Kidney capillary endothelial cell (primary cell): ENCODE data around the gene TAF12.
A peak's percentile ranks its signal among the peaks of the same experiment; 100 is the strongest.
"Not testable (repeated sequence)": the region's sequence is repeated elsewhere in the genome, so short reads cannot be mapped to it uniquely, and the experiment has no call there.

Experiments
- DNase-seq: peaks from one replicate; pipeline ENCODE4 v3.0.0-alpha.2; 2018; ENCODE audit warnings: low spot score

The TAF12 gene

GRCh38 chr1:28581531-28582247 lies 61.2 kb downstream of the TAF12 start:
- peak; percentile 94 for DNase-seq

GRCh38 chr1:28580722-28581530 lies 61.9 kb downstream of the TAF12 start:
- no peak for DNase-seq

DNA sequence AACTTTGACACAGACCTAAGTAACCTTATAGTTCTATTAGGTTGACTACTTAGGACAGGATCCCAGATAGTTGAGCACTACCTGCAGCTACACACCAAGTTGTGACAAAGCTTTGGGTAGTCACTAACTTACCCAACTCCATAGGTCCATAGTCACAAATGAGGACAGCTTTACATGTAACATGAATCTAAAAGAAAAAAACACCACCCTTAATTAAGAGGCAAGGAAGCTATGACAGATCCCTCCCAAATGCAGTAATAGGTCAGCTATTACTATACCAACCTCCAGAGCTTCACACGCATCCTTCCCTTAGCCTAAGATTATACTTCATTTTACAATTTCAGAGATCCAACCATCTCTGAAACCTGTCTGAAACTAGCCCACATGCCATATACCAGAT lies 63.5 kb downstream of the TAF12 start:
- DNase-seq: no peak

DNA sequence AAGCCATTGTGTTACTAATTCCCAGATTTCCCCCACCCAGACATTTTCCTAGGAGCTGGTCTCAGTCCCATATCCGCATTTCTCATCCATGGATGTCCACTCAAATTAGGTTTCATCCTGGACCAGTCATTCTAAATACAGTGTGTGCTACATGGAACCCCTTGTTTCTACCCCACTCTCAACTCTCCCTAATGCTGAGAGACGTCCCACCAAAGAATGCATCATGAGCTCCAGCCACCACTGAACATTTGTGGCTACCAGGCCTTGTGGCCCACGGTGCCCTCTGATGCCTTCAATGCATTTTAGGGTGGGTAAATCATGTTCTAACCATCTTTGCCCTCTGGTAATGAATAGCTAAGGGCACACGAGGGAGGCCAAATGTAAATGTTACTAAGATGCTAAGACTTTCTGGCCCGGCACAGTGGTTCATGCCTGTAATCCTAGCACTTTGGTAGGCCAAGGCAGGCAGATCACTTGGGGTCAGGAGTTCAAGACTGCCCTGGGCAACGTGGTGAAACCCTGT lies 64.1 kb downstream of the TAF12 start:
- no peak for DNase-seq

- no peak for DNase-seq
These were observed 64.9 kb downstream of the TAF12 start for GRCh38 chr1:28577738-28578536.

- no peak for DNase-seq
These were observed 65.7 kb downstream of the TAF12 start for GRCh38 chr1:28577052-28577678.

DNA sequence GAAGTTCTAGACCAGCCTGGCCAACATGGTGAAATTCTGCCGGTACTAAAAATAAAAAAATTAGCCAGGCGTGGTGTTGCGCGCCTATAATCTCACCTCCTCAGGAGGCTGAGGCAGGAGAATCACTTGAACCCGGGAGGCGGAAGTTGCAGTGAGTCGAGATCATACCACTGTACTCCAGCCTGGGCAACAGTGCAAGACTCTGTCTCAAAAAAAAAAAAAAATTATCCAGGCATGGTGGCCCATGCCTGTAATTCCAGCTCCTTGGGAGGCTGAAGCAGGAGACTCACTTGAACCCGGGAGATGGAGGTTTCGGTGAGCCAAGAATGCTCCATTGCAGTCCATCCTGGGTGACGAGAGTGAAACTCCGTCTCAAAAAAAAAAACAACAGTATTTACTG lies 69.3 kb downstream of the TAF12 start:
- DNase-seq: no peak

- DNase-seq: not testable (repeated sequence)
These were observed 70.0 kb downstream of the TAF12 start for GRCh38 chr1:28572891-28573290.

DNA sequence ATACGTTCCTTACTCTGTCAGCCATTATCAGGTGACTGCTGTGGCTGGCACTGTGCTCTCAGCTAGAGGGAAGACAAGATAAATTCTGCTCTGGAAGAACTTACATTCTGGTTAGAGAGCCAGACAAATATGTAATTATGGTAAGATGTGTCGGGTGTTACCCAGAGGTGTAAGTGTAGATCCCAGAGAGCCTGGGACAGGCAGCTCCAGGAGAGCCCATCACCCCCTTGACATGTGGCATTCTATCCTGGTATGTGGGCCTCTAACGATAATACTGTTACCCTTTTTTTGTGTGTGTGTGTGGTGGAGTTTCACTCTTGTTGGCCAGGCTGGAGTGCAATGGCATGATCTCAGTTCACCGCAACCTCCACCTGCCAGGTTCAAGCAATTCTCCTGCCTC lies 71.0 kb downstream of the TAF12 start:
- no peak for DNase-seq

DNA sequence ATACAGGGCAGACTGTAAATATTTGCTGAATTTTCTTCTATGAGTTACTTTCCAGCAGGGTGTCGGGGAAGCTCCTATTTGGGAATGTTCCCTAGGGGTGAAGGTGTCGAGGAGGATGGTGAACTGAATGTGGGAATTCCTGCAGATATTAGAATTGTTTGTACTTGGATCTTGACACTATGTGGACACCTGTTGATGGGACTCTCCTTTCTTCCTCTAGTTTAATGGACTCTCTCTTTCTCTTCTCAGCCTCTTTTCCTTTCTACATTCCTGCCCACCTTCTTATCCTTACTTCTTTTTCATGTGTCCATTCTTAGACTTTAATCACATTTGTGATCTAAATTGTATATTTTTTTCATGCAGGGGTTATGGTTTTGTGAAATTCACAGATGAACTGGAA lies 75.9 kb downstream of the TAF12 start:
- no peak for DNase-seq

- no peak for DNase-seq
These were observed 77.1 kb downstream of the TAF12 start for GRCh38 chr1:28565726-28566125.

GRCh38 chr1:28565040-28565439 lies 77.8 kb downstream of the TAF12 start:
- DNase-seq: no peak

DNA sequence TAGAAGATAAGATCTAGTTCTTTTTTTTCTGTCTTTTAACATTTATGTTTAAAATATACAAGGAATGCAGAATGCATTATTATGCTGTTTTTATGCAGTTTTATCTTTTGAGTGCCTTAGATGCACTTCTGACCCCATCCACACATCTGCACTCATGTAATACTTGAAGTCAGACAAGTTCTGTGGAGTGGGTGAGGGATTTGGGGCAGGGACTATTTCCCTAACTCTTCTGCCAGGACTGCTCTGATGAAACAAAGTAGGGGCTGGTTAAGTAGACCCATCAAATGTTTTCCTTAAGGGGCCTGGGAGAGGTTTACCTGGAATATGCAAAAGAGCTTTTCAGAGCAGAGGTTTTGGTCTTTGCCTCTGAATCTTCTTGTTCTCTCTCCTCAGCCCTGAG lies 78.6 kb downstream of the TAF12 start:
- no peak for DNase-seq

DNA sequence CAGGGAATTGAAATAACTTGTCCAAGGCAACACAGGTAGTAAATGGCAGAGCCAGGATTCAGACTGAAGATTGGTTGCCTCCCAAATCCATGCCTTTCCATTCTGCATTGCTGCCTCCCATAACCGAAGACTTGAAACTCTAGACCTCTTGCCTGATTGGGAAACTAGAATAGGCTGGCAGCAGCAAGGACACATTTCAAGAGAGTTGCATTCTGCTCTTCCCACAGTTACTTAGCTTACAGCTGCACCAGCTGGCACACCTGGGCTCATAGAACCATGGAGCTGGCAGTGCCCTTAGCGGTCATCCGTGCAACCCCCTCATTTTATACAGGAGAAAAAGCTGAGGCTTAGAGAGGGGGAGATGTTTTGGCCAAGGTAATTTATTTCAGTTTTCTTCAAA lies 82.0 kb downstream of the TAF12 start:
- DNase-seq: no peak
